Pulmonary artery endothelial cell (primary cell): ENCODE results near the gene TMCC3. TPM values are rescaled to one million over a fixed set of nuclear protein-coding genes. Genes with fewer than 3 reads are reported as not detected.
"Not testable (repeated sequence)": the region's sequence is repeated elsewhere in the genome, so short reads cannot be mapped to it uniquely, and the experiment has no call there.

Experiments used
- DNase-seq: peaks from one replicate; pipeline ENCODE4 v3.0.0-alpha.2; 2011; ENCODE audit warnings: low read depth, low spot score
- total RNA-seq: library from RNA; depleted of rRNA; stranded (reverse); fragments of >200 nt; gene quantifications from 2 replicates; pipeline ENCODE4 v1.2.3, GENCODE V29; 2014

Gene TMCC3
- total RNA-seq, 1 donor from 2014 or later = 30.7 TPM

DNA sequence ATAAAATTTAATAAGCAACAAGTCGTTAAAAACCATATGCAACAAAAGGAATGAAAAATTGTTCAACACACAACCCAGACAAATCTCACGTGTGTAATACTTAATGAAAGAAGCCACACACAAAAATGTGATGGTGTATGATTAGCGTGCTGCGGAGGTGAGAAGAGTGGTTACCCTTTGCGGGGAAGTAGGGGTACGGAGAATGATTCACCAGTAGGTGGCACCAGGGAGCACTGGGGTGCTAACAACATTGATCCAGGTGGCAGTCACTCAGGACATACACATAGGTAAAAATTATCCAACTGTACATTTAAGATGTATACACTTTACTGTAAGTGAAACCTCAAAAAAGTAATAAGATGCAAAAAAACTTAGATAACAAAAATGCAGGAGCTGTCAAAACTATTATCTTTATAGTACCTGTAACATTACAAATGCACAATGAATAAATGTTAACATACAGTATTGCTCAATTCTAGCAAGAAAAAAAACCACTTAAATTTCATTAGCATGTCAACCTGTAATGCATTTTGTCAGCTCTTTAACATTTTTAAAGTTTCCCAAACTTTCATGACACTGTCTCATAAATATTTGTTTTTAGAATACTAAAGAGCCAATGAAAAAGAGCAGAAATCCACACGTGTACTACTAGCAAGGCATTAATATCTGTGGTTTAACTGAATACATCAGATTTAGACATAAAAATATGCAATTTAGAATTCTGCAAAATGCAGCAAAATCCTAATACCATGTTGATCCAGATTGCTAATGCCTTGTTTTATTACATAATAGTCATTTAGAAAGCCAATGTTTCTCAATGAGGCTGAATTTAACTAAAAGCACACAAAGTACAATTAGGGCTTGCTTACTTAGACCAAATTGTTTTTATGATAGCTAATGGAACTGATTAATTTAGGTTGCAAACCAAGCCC lies 46.7 kb downstream of the TMCC3 start:
- DNase-seq = no peak

DNA sequence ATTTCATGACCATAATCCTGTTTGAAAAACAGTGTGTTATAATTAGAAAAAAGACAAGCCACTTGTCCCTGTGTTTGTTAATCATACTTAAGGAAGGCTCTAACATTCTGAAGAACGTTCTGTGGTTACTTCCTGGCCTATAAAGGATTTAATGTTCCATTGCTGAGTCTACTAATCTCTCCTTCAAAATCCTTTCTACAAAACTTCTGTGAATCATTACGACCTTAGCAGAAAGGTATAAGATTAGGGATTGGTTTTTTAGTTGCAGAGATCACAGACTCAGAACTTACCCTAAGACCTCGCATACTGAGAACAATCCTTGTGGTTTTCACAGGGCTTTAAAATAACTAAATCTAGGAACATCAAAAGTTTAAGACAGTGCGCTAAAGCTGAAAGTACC lies 48.3 kb downstream of the TMCC3 start:
- no peak for DNase-seq

- DNase-seq = not testable (repeated sequence)
Measured at GRCh38 chr12:94601307-94601706, 49.0 kb downstream of the TMCC3 start.

DNA sequence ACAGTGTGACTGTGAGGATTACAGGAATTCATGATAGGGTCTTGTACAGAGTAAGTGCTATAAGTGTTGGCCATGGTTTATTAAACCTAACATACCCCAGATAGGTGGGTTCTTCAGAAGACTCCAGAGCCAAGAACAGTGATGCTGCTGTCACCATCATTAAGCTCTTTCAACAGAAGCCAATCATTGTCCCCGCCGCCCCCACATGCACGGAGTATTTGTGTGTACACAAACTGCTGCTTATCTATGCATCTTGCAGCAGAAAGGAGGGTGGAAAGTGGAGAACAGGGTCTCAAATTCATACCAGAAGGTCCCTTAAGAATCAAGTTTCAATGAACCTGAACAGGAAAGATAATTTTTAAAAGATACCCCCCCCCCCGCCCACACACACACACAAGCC lies 51.2 kb downstream of the TMCC3 start:
- no peak for DNase-seq

- DNase-seq = no peak
Measured at GRCh38 chr12:94597268-94597667, 53.1 kb downstream of the TMCC3 start.

DNA sequence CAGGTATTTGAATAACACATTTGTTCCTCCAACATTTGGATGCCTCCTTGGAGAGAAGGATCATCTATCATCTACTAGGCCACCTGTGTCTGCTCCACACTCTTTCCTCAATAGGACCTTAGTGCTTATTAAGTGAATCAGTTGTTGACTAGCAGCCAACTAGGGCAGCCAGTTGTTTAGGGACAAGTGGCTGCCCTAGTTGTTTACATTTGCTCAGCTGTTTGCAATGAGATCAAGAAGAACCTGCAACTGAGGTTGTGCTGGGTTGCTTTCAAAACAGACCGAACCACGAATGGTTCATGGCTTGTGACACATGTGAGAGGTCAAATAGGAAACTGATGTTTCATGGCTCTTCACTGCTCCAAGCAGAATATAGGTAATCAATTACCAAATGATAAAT lies 53.8 kb downstream of the TMCC3 start:
- DNase-seq = no peak

GRCh38 chr12:94595152-94595551 lies 55.2 kb downstream of the TMCC3 start:
- no peak for DNase-seq

GRCh38 chr12:94594443-94594825 lies 55.9 kb downstream of the TMCC3 start:
- DNase-seq = no peak

DNA sequence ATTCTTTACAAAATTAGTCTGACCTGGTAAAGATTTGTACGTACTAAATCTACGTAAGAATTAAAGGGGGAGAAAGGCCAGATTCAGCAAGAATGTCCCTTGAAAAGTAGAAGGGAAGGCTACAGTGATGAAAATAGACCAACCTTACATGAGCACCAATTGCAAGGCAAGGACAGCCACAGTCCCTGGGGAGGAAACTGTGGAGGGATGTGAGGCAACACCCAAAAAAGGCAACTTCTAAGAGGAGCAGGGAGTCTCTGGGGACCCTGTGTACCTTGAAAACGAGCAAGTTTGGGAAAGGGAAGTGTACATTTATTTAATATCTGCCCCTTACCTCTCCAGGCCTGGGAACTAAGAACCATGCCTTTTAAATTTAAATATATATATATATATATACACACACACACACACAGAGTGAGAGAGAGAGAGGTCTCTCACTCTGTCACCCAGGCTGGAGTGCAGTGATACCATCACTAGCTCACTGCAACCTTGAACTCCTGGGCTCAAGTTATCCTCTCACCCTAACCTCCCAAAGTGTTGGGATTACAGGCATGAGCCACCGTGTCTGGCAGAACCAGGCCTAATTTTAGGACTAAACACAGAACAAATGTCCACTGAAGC lies 56.4 kb downstream of the TMCC3 start:
- DNase-seq = no peak

GRCh38 chr12:94592723-94593122 lies 57.6 kb downstream of the TMCC3 start:
- DNase-seq = not testable (repeated sequence)

DNA sequence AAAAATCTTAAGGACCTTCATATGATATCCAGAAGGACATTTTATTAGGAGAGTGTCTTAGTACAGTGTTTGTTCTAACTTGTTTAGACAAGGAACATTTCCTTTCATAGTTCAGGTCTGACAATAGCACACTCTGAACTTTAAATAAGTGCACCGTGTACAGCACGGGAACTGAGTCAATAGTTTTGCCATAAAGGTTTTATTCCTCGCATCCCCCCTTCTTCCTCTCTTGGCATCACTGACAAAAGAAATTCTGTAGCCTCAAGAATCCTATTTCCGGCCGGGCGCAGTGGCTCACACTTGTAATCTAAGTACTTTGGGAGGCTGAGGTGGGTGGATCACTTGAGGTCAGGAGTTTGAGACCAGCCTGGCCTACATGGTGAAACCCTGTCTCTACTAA lies 58.3 kb downstream of the TMCC3 start:
- DNase-seq = peak; percentile 45

DNA sequence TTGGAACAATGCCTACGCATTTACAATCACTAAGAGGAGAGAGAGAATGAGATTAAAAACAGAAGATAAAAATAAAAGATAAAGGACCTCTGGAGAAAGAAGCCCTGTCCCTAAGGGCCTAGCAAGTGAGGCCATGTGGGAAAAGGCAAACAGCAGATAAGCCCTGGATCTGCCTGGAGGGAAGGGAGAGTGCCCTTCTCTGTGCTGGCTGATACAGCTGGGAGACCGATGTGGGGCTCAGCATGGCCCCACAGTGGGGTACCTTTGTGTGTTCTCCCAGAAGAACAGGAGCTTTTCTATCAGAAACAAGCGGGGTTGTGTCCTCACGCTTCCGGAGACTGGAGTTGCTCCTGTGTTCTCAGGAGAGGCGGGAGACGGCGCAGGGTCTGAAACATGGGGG lies 59.9 kb downstream of the TMCC3 start:
- no peak for DNase-seq

DNA sequence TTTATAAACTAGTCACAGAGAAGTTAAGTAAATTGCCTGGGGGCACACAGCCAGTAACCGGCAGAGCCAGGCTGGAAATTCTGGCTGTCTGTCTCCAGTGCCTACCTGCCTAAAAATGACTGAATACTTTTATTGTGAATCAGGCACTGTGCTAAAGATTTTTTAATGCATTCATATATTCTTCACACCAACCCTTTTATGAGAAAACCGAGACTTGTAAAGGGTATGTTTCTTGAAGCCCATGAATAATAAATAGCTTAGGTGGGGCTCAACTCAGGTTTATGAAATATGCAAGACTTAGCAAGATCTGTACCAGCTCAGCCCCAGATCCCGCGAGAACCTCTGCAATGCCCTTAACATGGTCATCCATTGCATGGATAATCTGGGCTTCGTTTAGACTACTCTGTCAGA lies 60.8 kb downstream of the TMCC3 start:
- no peak for DNase-seq

GRCh38 chr12:94588346-94588745 lies 62.0 kb downstream of the TMCC3 start:
- DNase-seq = no peak

DNA sequence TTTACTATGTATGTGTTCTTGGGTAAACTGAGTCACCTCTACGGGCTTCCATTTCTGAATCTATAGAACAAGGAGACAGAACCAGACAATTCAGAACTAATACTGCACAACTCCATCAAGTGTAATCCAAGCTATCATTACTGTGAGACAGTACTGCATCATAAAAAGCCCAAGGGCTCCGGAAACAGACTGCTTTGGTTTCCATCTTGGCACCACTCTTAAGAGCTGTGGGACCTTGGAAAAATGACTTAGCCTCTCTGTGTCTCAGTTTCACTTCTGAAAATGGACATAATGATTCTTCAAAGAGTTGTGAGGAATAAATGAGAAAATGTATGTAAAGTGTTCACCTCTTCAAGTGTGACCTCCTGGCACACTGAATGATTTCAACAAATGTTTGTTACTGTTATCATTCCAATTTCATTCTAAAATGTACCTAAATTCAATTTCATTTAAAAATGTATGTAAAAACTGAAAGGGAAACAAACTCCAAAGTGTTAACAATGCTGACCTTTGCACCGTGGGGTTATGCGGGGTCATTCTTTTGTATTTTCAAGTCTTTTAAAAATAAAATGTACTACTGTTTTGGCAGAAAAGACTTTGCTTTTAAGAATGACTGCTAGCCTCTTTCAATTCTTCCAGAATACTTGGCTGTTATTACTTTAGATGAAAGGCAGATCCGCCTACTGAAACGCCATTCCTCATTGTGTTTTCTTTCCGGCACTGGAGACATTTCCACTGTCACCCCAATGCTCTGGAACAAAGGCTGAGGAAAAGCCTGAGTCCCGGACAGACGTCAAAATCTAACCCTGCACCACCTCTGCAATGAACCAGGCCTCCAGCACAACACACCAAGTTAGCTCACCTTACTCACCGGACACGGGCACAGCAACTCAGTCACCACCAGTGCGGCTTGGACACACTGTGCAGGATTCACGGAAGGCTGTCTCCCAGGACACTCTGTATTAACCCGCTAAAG lies 62.8 kb downstream of the TMCC3 start:
- peak; percentile 65 for DNase-seq

DNA sequence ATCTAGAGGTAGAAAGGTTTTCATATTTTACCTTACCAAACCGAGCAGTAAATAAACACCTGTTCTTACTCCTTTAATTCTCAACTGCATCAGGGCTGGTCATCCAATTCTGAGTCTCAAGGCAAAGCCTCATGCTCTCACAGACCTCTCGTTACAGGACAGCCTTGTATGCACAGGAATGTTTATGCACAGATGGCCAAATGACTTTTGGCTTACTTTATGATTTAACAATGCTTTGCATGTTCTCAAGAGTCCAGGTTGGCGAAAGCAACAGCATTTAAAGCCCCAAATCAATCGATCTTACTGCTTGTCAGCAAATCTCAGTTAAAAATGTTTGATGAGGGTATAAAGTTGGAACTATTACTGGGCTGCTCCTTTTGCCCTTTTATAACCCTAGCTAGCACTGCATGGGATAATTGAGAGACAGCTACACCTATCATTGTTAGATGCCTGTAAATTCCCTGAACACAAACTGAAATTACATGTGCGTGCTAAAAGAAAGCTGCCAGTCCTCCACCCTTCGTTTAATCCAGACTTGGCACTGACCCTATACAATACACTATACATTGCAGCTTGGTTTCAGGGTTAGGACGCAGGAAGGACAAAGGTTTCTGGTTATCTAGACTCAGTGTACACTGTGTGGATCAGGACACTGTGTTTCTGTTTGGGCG lies 63.6 kb downstream of the TMCC3 start:
- DNase-seq = peak; percentile 61

- DNase-seq = no peak
Measured at GRCh38 chr12:94585626-94586025, 64.7 kb downstream of the TMCC3 start.

- DNase-seq = no peak
Measured at GRCh38 chr12:94584377-94584776, 66.0 kb downstream of the TMCC3 start.

DNA sequence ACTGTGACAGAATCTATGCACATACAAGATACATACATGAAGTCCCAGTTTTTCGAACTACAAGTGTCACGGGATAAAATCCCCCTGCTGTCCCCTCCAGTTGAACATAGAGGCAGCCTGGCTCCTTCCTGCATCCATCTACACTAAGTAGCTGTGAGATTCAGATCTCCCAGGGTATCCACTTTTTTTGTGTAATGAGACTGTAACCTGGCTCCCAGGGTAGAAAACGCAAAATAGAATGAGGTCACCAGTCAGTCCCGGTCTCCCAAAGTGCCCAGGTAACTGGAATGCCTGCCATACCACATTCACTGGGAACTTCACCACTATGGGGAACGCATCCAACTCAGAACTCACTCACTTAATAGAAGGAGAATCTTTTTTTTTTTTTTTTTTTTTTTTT lies 67.8 kb downstream of the TMCC3 start:
- DNase-seq = no peak

DNA sequence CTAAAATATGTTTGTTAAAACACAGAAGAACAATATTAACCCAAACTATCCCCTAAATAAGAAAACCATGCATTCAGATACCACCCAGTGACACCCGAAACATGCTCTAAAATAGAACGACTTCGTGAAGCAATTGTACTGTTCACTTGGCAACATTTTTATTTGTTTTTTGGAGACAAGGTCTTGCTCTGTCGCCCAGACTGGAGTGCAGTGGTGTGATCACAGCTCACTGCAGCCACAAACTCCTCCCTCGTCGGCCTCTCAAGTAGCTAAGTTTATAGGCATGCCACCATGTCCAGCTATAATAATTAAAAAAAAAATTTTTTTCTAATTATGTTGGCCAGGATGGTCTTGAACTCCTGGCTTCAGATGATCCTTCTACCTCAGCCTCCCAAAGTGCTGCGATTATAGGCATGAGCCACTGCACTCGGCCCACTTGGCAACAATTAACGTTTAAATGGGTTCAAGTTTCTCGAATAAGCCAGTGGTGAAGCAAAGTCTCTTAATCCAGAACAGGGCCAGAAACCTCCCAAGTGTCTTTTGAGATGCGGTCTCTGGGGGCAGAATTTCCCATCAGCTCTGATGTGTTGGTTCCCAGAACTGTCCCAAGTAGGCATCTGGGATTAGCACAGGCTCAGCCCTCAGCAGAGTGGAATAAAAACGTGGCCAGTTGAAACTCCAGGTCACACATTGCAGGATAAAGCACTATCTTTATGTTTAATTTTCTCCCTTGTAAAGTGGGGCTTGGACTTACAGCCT lies 74.5 kb downstream of the TMCC3 start:
- DNase-seq = no peak
